Measurements from ENCODE around the gene GTF2I. TPM values are rescaled to one million over a fixed set of nuclear protein-coding genes. Genes with fewer than 3 reads are reported as not detected.

The GTF2I gene
- total RNA-seq, 1 donor from 2014 or later: 214 TPM

GRCh38 chr7:74622228-74622749 lies 35.2 kb upstream of the GTF2I start:
- ATAC-seq (no peak), DNase-seq (no peak)
- no peak overlapping the region for H3K27ac ChIP-seq
- no peaks in the 10 kb centered on the region for H3K9me3 ChIP-seq
- intact Hi-C loops (cut with DNase I): no loop called here
- no peak for TF ChIP-seq CTCF (IDR thresholded peaks at IDR 0.05)
- peaks cover 13% of the 10 kb centered on the region for H3K4me1 ChIP-seq
- no peak overlapping the region for H3K4me3 ChIP-seq
- H3K36me3 ChIP-seq: no peaks in the 10 kb centered on the region
- no peaks in the 10 kb centered on the region for H3K27me3 ChIP-seq (ENCODE audit: low read depth)

GRCh38 chr7:74623135-74623534 lies 34.4 kb upstream of the GTF2I start:
- Histone ChIP-seq H3K4me3 (no peak overlapping the region), H3K9me3 (no peaks in the 10 kb centered on the region), H3K4me1 (peaks cover 11% of the 10 kb centered on the region), H3K27me3 (ENCODE audit: low read depth) (no peaks in the 10 kb centered on the region), H3K27ac (no peak overlapping the region), H3K36me3 (no peaks in the 10 kb centered on the region)
- intact Hi-C loops (cut with DNase I): no loop called here
- no peak for ATAC-seq
- no peak for DNase-seq
- TF ChIP-seq CTCF (IDR thresholded peaks at IDR 0.05): no peak

GRCh38 chr7:74625446-74625845 lies 32.1 kb upstream of the GTF2I start:
- H3K4me3 ChIP-seq: no peak overlapping the region
- DNase-seq: no peak
- TF ChIP-seq CTCF (IDR thresholded peaks at IDR 0.05): peak; percentile 21

GRCh38 chr7:74627661-74628411 lies 29.7 kb upstream of the GTF2I start:
- DNase-seq (peak; percentile 58), ATAC-seq (peak; percentile 81 to 85)
- no peak for TF ChIP-seq CTCF (IDR thresholded peaks at IDR 0.05)
- Histone ChIP-seq H3K27me3 (ENCODE audit: low read depth) (no peaks in the 10 kb centered on the region), H3K4me1 (peaks cover 16% of the 10 kb centered on the region), H3K36me3 (no peaks in the 10 kb centered on the region), H3K4me3 (peak overlapping the region; percentile 10), H3K9me3 (no peaks in the 10 kb centered on the region), H3K27ac (peak overlapping the region; percentile 63)
- intact Hi-C loops (cut with DNase I): no loop called here

More at GRCh38 chr7:74625446-74625845, 32.1 kb upstream of the GTF2I start:
- intact Hi-C loops (cut with DNase I): no loop called here
- ATAC-seq: no peak
- Histone ChIP-seq H3K27ac (no peak overlapping the region), H3K9me3 (no peaks in the 10 kb centered on the region), H3K4me1 (peaks cover 16% of the 10 kb centered on the region), H3K36me3 (no peaks in the 10 kb centered on the region), H3K27me3 (ENCODE audit: low read depth) (no peaks in the 10 kb centered on the region)

- Histone ChIP-seq H3K4me1 (peaks cover 19% of the 10 kb centered on the region), H3K27ac (no peak overlapping the region), H3K4me3 (no peak overlapping the region), H3K9me3 (no peaks in the 10 kb centered on the region), H3K36me3 (no peaks in the 10 kb centered on the region), H3K27me3 (ENCODE audit: low read depth) (no peaks in the 10 kb centered on the region)
- DNase-seq: no peak
- no peak for ATAC-seq
- TF ChIP-seq CTCF (IDR thresholded peaks at IDR 0.05): no peak
- intact Hi-C loops (cut with DNase I): no loop called here
Observed at GRCh38 chr7:74632505-74632904, 25.0 kb upstream of the GTF2I start.
